ENCODE data around the gene MBTD1.

GRCh38 chr17:51147650-51148049 lies 112.2 kb downstream of the MBTD1 start:
- TF ChIP-seq CTCF (IDR thresholded peaks at IDR 0.05 in 4 of 5, conservative IDR thresholded peaks at IDR 0.05 in 1 of 5), result no peak
- TF ChIP-seq POLR2A (IDR thresholded peaks at IDR 0.05), result no peak

All from gastrocnemius medialis (tissue), 4 donors.